Upper lobe of right lung (tissue), 1 donor: ENCODE data around the gene ABCF1. TPM values are rescaled to one million over a fixed set of nuclear protein-coding genes. Genes with fewer than 3 reads are reported as not detected.

Experiments
- ATAC-seq: fragments of 200-7000 bp; cut with Tn5 transposase; one replicate; pipeline ENCODE4 v1.9.1; 2020; ENCODE audit warnings: mild to moderate bottlenecking, moderate library complexity
- DNase-seq: peaks from one replicate; pipeline ENCODE4 v3.0.0-alpha.2; 2020
- H3K27ac ChIP-seq: fragments of 200-600 bp; one replicate; pipeline ENCODE4 v1.8.0; 2022
- H3K27me3 ChIP-seq: fragments of 200-600 bp; one replicate; pipeline ENCODE4 v1.8.0; 2022; ENCODE audit warnings: mild to moderate bottlenecking
- H3K36me3 ChIP-seq: fragments of 200-600 bp; one replicate; pipeline ENCODE4 v1.8.0; 2022
- H3K4me1 ChIP-seq: fragments of 200-600 bp; one replicate; pipeline ENCODE4 v1.8.0; 2022
- H3K4me3 ChIP-seq: fragments of 200-600 bp; one replicate; pipeline ENCODE4 v1.8.0; 2022; ENCODE audit warnings: mild to moderate bottlenecking
- H3K9me3 ChIP-seq: fragments of 200-600 bp; one replicate; pipeline ENCODE4 v1.8.0; 2022
- intact Hi-C: fragments of 100-400 bp; cut with DNase I; formaldehyde crosslinking; loops from one replicate; pipeline ENCODE4 v1.11.0; 2022
- total RNA-seq: library from RNA; stranded (reverse); fragmentation: NEBNext Ultra II Directional; extraction: Animal tissue kit (Norgen Biotek cat#: 25700); gene quantifications from one replicate; pipeline ENCODE4 v1.2.1, GENCODE V29; 2021
- TF ChIP-seq, protein P1 (sequence below): fragments of 200-600 bp; IDR thresholded peaks from one replicate; pipeline ENCODE4 v1.8.0; 2022; ENCODE audit warnings: antibody characterized with exemption
- donor health status: DM: no; HTN: yes; CAD: no; lungs with severe emphysema.

Gene ABCF1
- total RNA-seq, 1 donor from 2014 or later: 42.5 TPM

DNA sequence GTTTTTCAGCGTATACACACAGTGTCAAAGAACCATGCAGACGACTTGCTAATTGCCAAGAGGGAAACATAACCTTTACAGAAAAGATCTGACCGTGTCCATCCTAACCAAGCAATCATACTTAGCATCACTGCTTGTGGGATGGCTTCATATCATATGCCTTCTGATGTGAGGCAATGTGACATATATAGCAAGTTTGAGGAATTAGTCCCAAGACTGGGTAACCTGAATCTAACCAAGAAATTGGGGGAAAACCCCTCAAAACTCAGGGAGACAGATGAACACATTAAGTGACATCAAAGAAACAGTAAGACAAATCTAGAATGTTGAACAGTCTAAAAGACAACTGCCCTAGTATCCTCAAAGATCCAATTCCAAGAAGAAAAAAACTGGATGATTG, 33.3 kb upstream of the ABCF1 start:
- ATAC-seq: no peak
- H3K4me3 ChIP-seq: no peak overlapping the region
- intact Hi-C loops: no loop called here
- H3K27ac ChIP-seq: no peak overlapping the region
- TF ChIP-seq, protein P1, sequence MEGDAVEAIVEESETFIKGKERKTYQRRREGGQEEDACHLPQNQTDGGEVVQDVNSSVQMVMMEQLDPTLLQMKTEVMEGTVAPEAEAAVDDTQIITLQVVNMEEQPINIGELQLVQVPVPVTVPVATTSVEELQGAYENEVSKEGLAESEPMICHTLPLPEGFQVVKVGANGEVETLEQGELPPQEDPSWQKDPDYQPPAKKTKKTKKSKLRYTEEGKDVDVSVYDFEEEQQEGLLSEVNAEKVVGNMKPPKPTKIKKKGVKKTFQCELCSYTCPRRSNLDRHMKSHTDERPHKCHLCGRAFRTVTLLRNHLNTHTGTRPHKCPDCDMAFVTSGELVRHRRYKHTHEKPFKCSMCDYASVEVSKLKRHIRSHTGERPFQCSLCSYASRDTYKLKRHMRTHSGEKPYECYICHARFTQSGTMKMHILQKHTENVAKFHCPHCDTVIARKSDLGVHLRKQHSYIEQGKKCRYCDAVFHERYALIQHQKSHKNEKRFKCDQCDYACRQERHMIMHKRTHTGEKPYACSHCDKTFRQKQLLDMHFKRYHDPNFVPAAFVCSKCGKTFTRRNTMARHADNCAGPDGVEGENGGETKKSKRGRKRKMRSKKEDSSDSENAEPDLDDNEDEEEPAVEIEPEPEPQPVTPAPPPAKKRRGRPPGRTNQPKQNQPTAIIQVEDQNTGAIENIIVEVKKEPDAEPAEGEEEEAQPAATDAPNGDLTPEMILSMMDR: no peak
- H3K36me3 ChIP-seq: no peaks in the 10 kb centered on the region
- H3K9me3 ChIP-seq: no peaks in the 10 kb centered on the region
- no peaks in the 10 kb centered on the region for H3K27me3 ChIP-seq
- DNase-seq: no peak
- H3K4me1 ChIP-seq: peaks cover 14% of the 10 kb centered on the region

DNA sequence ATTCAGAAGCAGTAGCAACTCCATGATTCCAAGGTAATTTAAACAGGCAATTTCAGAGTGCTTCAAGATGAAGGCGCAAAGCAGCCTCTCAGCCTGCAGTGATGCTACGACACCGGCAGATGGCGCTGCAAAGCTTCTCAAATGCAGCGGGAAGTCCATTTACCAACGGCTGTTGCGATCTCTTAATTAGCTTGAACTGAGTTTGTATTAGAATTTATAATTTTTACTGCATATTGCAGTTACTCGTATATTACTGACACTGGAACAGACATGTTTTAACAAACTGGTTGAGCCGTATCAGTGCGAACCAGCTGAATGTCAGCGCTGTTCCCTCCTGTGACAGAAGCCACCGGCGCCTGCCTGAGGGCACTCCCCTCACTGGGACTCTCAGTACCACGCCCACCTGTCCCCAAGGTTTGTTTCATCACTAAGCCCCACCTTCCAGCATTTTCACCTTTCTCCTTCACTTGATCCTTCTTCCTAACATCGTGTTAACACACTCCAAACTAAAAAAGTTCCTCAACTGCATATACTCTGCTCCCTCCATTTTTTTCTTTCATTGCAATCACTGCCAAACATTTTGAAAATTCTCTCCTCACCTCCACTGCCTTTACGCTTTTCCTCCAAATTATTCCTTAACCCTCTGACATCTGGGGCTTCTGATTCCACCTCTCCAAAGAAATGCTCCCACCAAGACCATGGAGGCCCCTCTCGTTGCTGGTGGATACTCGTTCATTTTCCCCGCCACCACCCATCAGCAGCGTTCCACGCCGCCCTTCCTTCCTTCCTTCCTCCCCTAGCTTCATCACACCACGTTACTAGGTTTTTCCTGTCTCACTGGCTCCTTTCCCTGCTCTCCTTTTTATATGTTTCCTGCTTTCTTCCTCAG, 29.5 kb upstream of the ABCF1 start:
- peak; percentile 84 for DNase-seq
- H3K9me3 ChIP-seq: no peaks in the 10 kb centered on the region
- intact Hi-C loops: loop anchor here (5.0 kb wide), 1 partner anchor 59 kb away; no protein-coding TSS in a partner anchor
- peaks cover 29% of the 10 kb centered on the region for H3K4me1 ChIP-seq
- H3K27ac ChIP-seq: peak overlapping the region; percentile 65
- ATAC-seq: peak; percentile 92
- peak overlapping the region; percentile 48 for H3K4me3 ChIP-seq
- peaks cover 18% of the 10 kb centered on the region for H3K36me3 ChIP-seq
- H3K27me3 ChIP-seq: no peaks in the 10 kb centered on the region
- TF ChIP-seq, protein P1: peak; percentile 99

DNA sequence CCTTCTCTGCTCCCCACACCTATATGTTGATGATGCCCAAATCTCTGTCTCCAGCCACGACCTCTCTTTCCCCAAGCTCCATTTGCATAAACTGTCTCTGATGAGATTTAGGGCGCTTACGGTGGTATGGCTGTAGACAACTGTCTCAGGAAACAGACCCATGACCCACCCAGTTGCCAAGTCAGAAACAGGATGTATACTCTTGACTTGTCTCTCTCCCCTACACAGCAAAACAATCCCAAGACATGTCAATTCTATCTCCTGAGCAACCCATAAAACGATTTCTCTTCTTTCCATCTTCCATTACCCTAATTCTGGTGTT, 28.9 kb upstream of the ABCF1 start:
- intact Hi-C loops: loop anchor here (5.0 kb wide), 1 partner anchor 60 kb away; no protein-coding TSS in a partner anchor
- Histone ChIP-seq H3K4me3 (peak overlapping the region; percentile 48), H3K27ac (peak overlapping the region; percentile 65), H3K4me1 (peaks cover 29% of the 10 kb centered on the region), H3K9me3 (no peaks in the 10 kb centered on the region), H3K36me3 (peaks cover 24% of the 10 kb centered on the region), H3K27me3 (no peaks in the 10 kb centered on the region)
- TF ChIP-seq, protein P1: no peak
- no peak for DNase-seq
- peak; percentile 7 for ATAC-seq

DNA sequence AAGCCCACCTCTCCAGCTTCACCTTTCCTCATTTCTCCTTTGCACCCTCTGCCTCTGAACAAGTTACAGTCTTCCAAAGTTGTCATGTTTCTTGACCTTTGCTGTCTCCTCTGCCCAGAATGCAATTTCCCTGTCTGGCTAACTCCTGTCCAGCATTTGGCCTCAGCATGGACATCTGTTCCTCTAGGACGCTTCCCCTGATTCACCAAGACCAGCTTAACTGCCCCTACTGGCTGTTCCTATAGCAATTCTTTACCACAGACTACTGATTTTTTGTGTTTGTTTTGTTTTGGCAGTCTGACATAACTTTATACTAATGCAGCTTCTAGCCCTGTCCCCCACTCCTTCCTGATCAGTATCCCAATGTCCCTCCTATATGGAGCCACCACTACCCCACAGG, 28.3 kb upstream of the ABCF1 start:
- peak overlapping the region; percentile 65 for H3K27ac ChIP-seq
- peaks cover 29% of the 10 kb centered on the region for H3K4me1 ChIP-seq
- intact Hi-C loops: loop anchor here (5.0 kb wide), 1 partner anchor 61 kb away; no protein-coding TSS in a partner anchor

DNA sequence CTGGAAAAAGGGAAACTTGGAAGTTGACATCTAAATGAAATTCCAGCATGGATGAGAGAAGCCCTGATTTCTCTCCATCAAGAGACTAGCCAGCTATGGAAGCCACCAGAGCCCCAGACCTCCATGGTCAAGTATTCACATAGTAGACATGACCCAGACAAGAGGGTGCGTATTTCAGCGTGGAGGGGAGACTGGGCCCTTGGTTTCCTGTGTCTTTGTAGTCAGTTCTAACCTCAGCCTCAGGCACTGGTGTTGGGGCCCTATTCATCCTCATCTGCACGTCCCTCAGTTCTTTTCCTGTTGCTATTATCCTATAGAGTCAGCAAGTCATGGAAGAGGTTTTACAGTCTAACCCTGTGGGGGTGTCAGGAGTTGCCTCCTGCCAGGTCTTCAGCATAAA, 27.4 kb upstream of the ABCF1 start:
- no peak for DNase-seq
- intact Hi-C loops: loop anchor here (5.0 kb wide), 1 partner anchor 62 kb away; no protein-coding TSS in a partner anchor
- H3K4me3 ChIP-seq: no peak overlapping the region
- peak overlapping the region; percentile 65 for H3K27ac ChIP-seq
- TF ChIP-seq, protein P1: no peak
- peaks cover 24% of the 10 kb centered on the region for H3K36me3 ChIP-seq
- no peak for ATAC-seq
- peaks cover 29% of the 10 kb centered on the region for H3K4me1 ChIP-seq
- H3K9me3 ChIP-seq: no peaks in the 10 kb centered on the region
- H3K27me3 ChIP-seq: no peaks in the 10 kb centered on the region

More for the DNA sequence above, 28.3 kb upstream of the ABCF1 start:
- peaks cover 24% of the 10 kb centered on the region for H3K36me3 ChIP-seq
- no peaks in the 10 kb centered on the region for H3K9me3 ChIP-seq
- no peak overlapping the region for H3K4me3 ChIP-seq
- ATAC-seq (no peak), DNase-seq (no peak)
- H3K27me3 ChIP-seq: no peaks in the 10 kb centered on the region
- TF ChIP-seq, protein P1: no peak
